D721Med (cell line): Measurements from ENCODE around the gene TNS2.
A peak's percentile ranks its signal among the peaks of the same experiment; 100 is the strongest.
"Not testable (repeated sequence)": the region's sequence is repeated elsewhere in the genome, so short reads cannot be mapped to it uniquely, and the experiment has no call there.

Experiments
- DNase-seq: peaks from one replicate; pipeline ENCODE4 v3.0.0; 2011; ENCODE audit warnings: low spot score; ENCODE audit not compliant: insufficient read length
- FAIRE-seq: peaks from 2 replicates; lab custom pipeline; 2011; peaks lifted over from hg19 to GRCh38; lab: Jason Lieb, UNC
- CTCF ChIP-seq: IDR thresholded peaks from 2 replicates; pipeline ENCODE4 v1.5.1; 2012; ENCODE audit warnings: mild to moderate bottlenecking, control low read depth; ENCODE audit not compliant: insufficient read depth; ENCODE audit errors: missing control alignments

Gene TNS2

DNA sequence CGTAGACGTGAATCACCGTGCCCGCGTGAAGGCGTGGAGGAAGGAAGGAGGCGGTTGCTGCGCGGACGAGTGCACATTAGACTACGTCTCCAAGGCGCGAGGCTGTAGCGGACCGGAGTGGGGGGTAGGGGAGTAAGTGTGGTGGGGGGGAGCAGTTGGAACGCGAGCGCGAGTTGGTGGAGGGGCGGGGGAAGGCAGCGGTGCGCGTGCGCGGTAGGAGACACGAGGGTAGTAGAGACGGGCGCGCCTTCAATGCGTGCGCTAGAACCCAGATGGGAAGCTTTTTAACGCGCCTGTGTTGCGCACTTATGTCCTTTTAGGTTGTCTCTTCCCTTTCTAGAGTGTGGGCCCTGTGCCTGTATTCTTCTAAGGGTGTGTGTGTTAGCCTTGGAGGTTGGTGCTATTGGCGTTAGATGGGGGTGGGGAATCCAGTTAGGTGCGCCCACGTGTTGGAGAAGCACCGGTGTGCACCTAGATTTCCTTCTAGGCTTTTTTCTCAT, 43.0 kb upstream of the TNS2 start:
- FAIRE-seq (no peak), DNase-seq (peak; percentile 42)
- TF ChIP-seq CTCF = no peak

DNA sequence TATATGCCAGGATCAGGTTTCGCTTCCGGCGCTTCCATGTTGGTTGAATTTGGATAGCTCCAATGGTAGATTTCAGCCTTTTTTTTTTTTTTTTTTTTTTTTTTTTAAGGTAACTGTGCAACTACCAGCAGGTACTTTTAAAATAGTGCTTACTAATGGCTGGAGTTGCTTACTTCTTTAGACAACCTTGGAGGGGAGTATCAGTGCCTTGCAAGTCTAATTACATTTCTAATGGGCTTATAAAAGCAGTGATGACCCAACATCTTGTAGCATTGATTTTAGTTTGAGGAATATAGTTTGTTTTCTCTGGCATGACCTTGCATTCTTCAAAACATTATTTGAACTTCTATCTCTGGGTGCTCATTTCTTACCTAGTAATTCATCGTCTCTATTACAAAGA, 42.5 kb upstream of the TNS2 start:
- FAIRE-seq = no peak
- no peak for DNase-seq
- no peak for TF ChIP-seq CTCF

DNA sequence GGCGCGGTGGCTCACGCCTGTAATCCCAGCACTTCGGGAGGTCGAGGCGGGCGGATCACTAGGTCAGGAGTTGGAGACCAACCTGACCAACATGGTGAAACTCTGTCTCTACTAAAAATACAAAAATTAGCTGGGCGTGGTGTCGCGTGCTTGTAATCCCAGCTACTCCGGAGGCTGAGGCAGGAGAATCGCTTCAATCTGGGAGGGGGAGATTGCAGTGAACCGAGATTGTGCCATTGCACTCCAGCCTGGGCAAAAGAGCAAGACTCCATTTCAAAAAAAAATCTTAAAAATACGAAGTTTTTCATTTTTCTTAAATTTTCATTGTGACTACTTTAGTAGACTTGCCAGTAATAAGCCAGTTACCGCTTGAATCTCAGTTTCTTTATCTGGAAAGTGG, 41.1 kb upstream of the TNS2 start:
- not testable (repeated sequence) for FAIRE-seq, DNase-seq

DNA sequence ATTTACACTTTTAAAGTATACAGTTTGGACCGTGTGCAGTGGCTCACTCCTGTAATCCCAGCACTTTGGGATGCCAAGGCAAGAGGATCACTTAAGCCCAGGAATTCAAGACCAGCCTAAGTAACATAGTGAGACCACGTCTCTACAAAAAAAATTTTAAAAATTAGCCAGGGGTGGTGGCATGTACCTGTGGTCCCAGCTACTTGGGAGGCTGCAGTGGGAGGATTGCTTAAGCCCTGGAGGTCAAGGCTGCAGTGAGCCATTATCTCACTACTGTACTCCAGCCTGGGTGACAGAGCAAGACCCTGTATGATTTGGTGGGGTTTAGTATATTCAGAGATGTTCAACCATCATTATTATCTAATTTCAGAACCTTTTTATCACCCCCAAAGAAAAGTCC, 38.9 kb upstream of the TNS2 start:
- no peak for FAIRE-seq
- no peak for TF ChIP-seq CTCF
- no peak for DNase-seq

DNA sequence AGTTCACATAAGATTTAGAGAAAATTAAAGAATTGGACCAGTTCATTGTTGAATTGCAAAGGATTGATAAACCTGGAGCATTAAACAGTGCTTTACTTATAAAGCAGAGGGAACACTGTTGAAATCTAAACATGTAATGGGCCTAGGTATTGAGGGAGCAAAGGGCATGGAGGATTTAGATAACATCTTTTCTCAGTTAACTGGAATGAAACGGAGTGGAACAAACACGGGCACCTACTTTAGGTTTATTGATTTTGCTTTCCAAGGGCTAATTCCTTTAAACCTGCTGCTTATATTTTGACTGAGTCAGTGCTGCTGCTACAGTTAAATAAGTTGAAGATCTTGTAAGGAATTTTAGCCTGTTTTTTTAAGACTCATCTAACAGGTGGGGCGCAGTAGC, 38.0 kb upstream of the TNS2 start:
- DNase-seq = no peak
- TF ChIP-seq CTCF = no peak
- no peak for FAIRE-seq

GRCh38 chr12:53012928-53013327, 36.9 kb upstream of the TNS2 start:
- no peak for TF ChIP-seq CTCF
- DNase-seq = no peak
- no peak for FAIRE-seq

DNA sequence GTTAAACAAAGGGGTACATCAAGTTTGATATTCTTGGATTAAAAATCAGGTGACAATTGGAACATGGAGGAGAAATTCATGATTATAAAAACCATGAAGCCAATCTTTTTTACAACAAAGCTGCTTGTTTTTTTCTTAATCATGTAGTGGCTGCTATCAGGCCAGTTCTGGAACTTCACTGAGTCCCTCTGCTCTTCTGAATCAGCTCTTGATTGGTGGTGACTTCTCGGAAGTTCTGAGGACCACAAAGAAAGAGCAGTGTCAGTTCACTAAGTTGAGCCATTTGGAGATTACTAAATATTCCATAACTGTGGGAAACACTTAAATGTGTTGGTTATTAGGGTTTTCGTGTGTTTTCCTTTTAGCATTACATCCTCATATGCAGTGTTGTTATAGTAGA, 35.2 kb upstream of the TNS2 start:
- TF ChIP-seq CTCF = no peak
- FAIRE-seq (no peak), DNase-seq (no peak)

DNA sequence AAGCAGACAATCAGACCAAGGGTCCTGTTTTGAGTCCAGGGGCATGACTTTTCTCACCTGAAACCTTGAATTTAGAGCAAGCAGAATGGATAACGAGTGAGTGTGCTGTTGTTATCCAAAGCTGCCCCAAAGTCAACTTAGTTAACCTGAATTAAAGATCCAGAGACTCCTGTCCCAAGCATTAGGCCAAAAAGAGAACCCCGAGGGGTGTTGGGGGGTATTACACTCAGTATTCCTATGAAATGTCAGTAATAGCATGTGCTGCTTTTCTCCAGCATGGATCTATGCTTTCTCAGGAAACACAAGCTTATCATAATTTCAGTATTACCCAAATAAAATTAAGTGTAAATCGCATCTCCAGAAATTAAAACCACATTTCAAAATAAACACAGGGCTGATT, 24.6 kb upstream of the TNS2 start:
- no peak for DNase-seq
- TF ChIP-seq CTCF = no peak
- FAIRE-seq = no peak

GRCh38 chr12:53027014-53027413, 22.9 kb upstream of the TNS2 start:
- FAIRE-seq, DNase-seq: not testable (repeated sequence)
